NCI-H82 (cell line): ENCODE results near the gene IGSF22.

Experiments
- DNase-seq: peaks from one replicate; lab custom pipeline; 2025; lab: John Stamatoyannopoulos, UW

IGSF22 gene

GRCh38 chr11:18726040-18726439 lies at the start of gene IGSF22:
TSS of gene IGSF22 (minus strand) at chr11:18726188. CDS start at chr11:18724236, 1,952 bp downstream.
- peak; percentile 52 for DNase-seq

GRCh38 chr11:18774801-18775200 lies 48.8 kb upstream of the IGSF22 start:
- no peak for DNase-seq

GRCh38 chr11:18773681-18774080 lies 47.7 kb upstream of the IGSF22 start:
- no peak for DNase-seq

- no peak for DNase-seq
Observed at GRCh38 chr11:18773104-18773503, 47.1 kb upstream of the IGSF22 start.

GRCh38 chr11:18772211-18772610 lies 46.2 kb upstream of the IGSF22 start:
- no peak for DNase-seq

GRCh38 chr11:18771266-18772035 lies 45.5 kb upstream of the IGSF22 start:
- DNase-seq: no peak

GRCh38 chr11:18770479-18771125 lies 44.6 kb upstream of the IGSF22 start:
- DNase-seq: no peak

GRCh38 chr11:18769802-18770456 lies 43.9 kb upstream of the IGSF22 start:
- DNase-seq: no peak

GRCh38 chr11:18768978-18769377 lies 43.0 kb upstream of the IGSF22 start:
- DNase-seq: no peak

GRCh38 chr11:18768472-18768901 lies 42.5 kb upstream of the IGSF22 start:
- no peak for DNase-seq

- no peak for DNase-seq
Observed at GRCh38 chr11:18766015-18766414, 40.0 kb upstream of the IGSF22 start.

- no peak for DNase-seq
Observed at GRCh38 chr11:18765554-18765953, 39.6 kb upstream of the IGSF22 start.

GRCh38 chr11:18761741-18762140 lies 35.8 kb upstream of the IGSF22 start:
- no peak for DNase-seq

- DNase-seq: no peak
Observed at GRCh38 chr11:18761144-18761543, 35.2 kb upstream of the IGSF22 start.

GRCh38 chr11:18757811-18758210 lies 31.8 kb upstream of the IGSF22 start:
- no peak for DNase-seq

GRCh38 chr11:18756889-18757288 lies 30.9 kb upstream of the IGSF22 start:
- no peak for DNase-seq

GRCh38 chr11:18754308-18754707 lies 28.3 kb upstream of the IGSF22 start:
- DNase-seq: no peak

- no peak for DNase-seq
Observed at GRCh38 chr11:18752502-18752901, 26.5 kb upstream of the IGSF22 start.

GRCh38 chr11:18750944-18751343 lies 25.0 kb upstream of the IGSF22 start:
- no peak for DNase-seq

GRCh38 chr11:18749681-18750319 lies 23.8 kb upstream of the IGSF22 start:
- DNase-seq: no peak

- DNase-seq: no peak
Observed at GRCh38 chr11:18748766-18749365, 22.9 kb upstream of the IGSF22 start.

- no peak for DNase-seq
Observed at GRCh38 chr11:18745251-18745650, 19.3 kb upstream of the IGSF22 start.
